ENCODE results near the gene TRPM4.
"Not testable (repeated sequence)": the region's sequence is repeated elsewhere in the genome, so short reads cannot be mapped to it uniquely, and the experiment has no call there.

Gene TRPM4

GRCh38 chr19:49151267-49152118 lies 6.1 kb upstream of the TRPM4 start:
- peak; percentile 76 for DNase-seq

- no peak for DNase-seq
Measured at GRCh38 chr19:49152119-49152550, 5.5 kb upstream of the TRPM4 start.

GRCh38 chr19:49153167-49153809 lies 4.3 kb upstream of the TRPM4 start:
- DNase-seq: no peak

GRCh38 chr19:49154279-49154678 lies 3.3 kb upstream of the TRPM4 start:
- DNase-seq: no peak

- DNase-seq: peak; percentile 68
Measured at GRCh38 chr19:49155005-49155819, 2.4 kb upstream of the TRPM4 start, which contains the start of gene HRC. Gene HRC (minus strand): TSS chr19:49155396. CDS start chr19:49155237, 159 bp downstream.

GRCh38 chr19:49155820-49156346 lies 1.7 kb upstream of the TRPM4 start:
- DNase-seq: peak; percentile 81

- no peak for DNase-seq
Measured at GRCh38 chr19:49160450-49161189, 3.0 kb downstream of the TRPM4 start.

- no peak for DNase-seq
Measured at GRCh38 chr19:49161987-49162386, 4.4 kb downstream of the TRPM4 start.

- DNase-seq: no peak
Measured at GRCh38 chr19:49165111-49165750, 7.6 kb downstream of the TRPM4 start.

- DNase-seq: no peak
Measured at GRCh38 chr19:49165865-49166301, 8.3 kb downstream of the TRPM4 start.

- DNase-seq: no peak
Measured at GRCh38 chr19:49167857-49168409, 10.3 kb downstream of the TRPM4 start.

- no peak for DNase-seq
Measured at GRCh38 chr19:49168421-49168820, 10.8 kb downstream of the TRPM4 start.

- DNase-seq: no peak
Measured at GRCh38 chr19:49173198-49173597, 15.6 kb downstream of the TRPM4 start.

- DNase-seq: no peak
Measured at GRCh38 chr19:49180659-49181058, 23.1 kb downstream of the TRPM4 start.

- DNase-seq: not testable (repeated sequence)
Measured at GRCh38 chr19:49182010-49182847, 24.6 kb downstream of the TRPM4 start.

GRCh38 chr19:49182848-49183375 lies 25.3 kb downstream of the TRPM4 start:
- no peak for DNase-seq

GRCh38 chr19:49186108-49186507 lies 28.5 kb downstream of the TRPM4 start:
- DNase-seq: no peak

- no peak for DNase-seq
Measured at GRCh38 chr19:49188626-49189200, 31.1 kb downstream of the TRPM4 start.

GRCh38 chr19:49189259-49189658 lies 31.7 kb downstream of the TRPM4 start:
- DNase-seq: no peak

GRCh38 chr19:49190781-49191180 lies 33.2 kb downstream of the TRPM4 start:
- no peak for DNase-seq

Measured in femur (tissue), 1 donor.